ENCODE results near the gene LIPC. TPM values are rescaled to one million over a fixed set of nuclear protein-coding genes. Genes with fewer than 3 reads are reported as not detected.

The LIPC gene
- total RNA-seq, 1 experiment from 2014 or later = not detected

DNA sequence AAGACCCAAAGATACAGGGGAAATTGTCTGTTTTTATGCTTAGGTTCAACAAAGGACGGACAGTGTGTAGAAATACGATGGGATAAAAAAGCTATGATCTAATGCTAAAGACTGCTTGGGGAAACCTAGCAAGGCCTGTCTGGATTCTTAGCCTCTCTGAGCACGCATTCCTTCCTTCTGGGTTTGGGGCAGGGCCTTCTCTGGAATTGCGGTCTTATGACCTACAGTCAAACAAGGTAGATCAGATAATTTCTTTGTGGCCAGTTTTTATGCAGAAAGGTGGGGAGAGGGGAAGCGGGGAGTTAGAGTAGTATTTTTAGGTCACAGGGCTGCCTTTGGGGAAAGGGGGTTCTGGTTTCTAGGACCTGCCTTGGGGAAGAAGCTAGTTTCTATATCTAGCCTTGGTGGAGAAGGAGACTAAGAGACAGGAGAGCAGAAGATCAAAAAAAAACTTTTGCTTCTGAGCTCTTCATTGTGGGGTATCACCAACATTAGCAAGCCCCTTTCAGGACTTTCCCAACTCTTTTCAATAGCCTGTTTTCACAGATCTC, 39.1 kb upstream of the LIPC start:
- ChIA-PET CTCF (no interaction called here), POLR2A (interaction anchor here (0.9 kb wide), 1 partner anchor 10 kb away, joined by 3 read pairs; no protein-coding TSS in a partner anchor), RAD21 (ENCODE audit: low non-redundant PET in 1 of 2, low total read pairs in 2 of 2, uncharacterized antibody in 2 of 2, unreplicated experiment in 2 of 2) (no interaction called here)
- no peak overlapping the region for H3K4me3 ChIP-seq (replicated peaks in 1 of 2; ENCODE audit: low read depth in 1 of 2, low read length in 2 of 2)
- H3K27ac ChIP-seq (ENCODE audit: low read depth, low read length) = no peak overlapping the region
- no peaks in the 10 kb centered on the region for H4K20me1 ChIP-seq (ENCODE audit: insufficient read depth)
- no peaks in the 10 kb centered on the region for H3K27me3 ChIP-seq (ENCODE audit: insufficient read depth, low read length)
- ATAC-seq (no peak), DNase-seq (ENCODE audit: low read depth, low spot score) (no peak)
- no peak overlapping the region for H2AFZ ChIP-seq (ENCODE audit: low read depth, low read length, poor library complexity, severe bottlenecking)
- H3K9me2 ChIP-seq (ENCODE audit: insufficient read depth) = no peaks in the 10 kb centered on the region
- no peak overlapping the region for H3K9ac ChIP-seq (ENCODE audit: low read length)
- no TSS peak for BruUV-seq (replicated peaks)
- no peaks in the 10 kb centered on the region for H3K9me3 ChIP-seq (ENCODE audit: control insufficient read depth in 1 of 2, insufficient read depth in 1 of 2, low read depth in 1 of 2, low read length in 2 of 2)
- no peak for TF ChIP-seq ZFX (IDR thresholded peaks at IDR 0.05)
- TF ChIP-seq POLR2AphosphoS5 (IDR thresholded peaks at IDR 0.05; ENCODE audit: low read depth, low read length) = no peak
- no peak for TF ChIP-seq POLR2A (IDR thresholded peaks at IDR 0.05; ENCODE audit: borderline replicate concordance, extremely low read depth, insufficient read depth, insufficient read length)
- TF ChIP-seq SRF (IDR thresholded peaks at IDR 0.05; ENCODE audit: low read depth) = no peak
- TF ChIP-seq FOSL1 (IDR thresholded peaks at IDR 0.05; ENCODE audit: low read depth) = no peak
- no peak for TF ChIP-seq SP1 (IDR thresholded peaks at IDR 0.05; ENCODE audit: low read depth)
- TF ChIP-seq, protein P1, sequence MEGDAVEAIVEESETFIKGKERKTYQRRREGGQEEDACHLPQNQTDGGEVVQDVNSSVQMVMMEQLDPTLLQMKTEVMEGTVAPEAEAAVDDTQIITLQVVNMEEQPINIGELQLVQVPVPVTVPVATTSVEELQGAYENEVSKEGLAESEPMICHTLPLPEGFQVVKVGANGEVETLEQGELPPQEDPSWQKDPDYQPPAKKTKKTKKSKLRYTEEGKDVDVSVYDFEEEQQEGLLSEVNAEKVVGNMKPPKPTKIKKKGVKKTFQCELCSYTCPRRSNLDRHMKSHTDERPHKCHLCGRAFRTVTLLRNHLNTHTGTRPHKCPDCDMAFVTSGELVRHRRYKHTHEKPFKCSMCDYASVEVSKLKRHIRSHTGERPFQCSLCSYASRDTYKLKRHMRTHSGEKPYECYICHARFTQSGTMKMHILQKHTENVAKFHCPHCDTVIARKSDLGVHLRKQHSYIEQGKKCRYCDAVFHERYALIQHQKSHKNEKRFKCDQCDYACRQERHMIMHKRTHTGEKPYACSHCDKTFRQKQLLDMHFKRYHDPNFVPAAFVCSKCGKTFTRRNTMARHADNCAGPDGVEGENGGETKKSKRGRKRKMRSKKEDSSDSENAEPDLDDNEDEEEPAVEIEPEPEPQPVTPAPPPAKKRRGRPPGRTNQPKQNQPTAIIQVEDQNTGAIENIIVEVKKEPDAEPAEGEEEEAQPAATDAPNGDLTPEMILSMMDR (IDR thresholded peaks at IDR 0.05 in 2 of 3, conservative IDR thresholded peaks at IDR 0.05 in 1 of 3; ENCODE audit: borderline replicate concordance in 1 of 3, insufficient read depth in 1 of 3, low read depth in 2 of 3, low read length in 2 of 3) = no peak
- no peak for TF ChIP-seq SIN3A (IDR thresholded peaks at IDR 0.05; ENCODE audit: low read depth)
- TF ChIP-seq JUND (IDR thresholded peaks at IDR 0.05) = no peak
- TF ChIP-seq CBX3 (IDR thresholded peaks at IDR 0.05; ENCODE audit: low read depth) = no peak
- TF ChIP-seq, protein P2, sequence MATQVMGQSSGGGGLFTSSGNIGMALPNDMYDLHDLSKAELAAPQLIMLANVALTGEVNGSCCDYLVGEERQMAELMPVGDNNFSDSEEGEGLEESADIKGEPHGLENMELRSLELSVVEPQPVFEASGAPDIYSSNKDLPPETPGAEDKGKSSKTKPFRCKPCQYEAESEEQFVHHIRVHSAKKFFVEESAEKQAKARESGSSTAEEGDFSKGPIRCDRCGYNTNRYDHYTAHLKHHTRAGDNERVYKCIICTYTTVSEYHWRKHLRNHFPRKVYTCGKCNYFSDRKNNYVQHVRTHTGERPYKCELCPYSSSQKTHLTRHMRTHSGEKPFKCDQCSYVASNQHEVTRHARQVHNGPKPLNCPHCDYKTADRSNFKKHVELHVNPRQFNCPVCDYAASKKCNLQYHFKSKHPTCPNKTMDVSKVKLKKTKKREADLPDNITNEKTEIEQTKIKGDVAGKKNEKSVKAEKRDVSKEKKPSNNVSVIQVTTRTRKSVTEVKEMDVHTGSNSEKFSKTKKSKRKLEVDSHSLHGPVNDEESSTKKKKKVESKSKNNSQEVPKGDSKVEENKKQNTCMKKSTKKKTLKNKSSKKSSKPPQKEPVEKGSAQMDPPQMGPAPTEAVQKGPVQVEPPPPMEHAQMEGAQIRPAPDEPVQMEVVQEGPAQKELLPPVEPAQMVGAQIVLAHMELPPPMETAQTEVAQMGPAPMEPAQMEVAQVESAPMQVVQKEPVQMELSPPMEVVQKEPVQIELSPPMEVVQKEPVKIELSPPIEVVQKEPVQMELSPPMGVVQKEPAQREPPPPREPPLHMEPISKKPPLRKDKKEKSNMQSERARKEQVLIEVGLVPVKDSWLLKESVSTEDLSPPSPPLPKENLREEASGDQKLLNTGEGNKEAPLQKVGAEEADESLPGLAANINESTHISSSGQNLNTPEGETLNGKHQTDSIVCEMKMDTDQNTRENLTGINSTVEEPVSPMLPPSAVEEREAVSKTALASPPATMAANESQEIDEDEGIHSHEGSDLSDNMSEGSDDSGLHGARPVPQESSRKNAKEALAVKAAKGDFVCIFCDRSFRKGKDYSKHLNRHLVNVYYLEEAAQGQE (IDR thresholded peaks at IDR 0.05; ENCODE audit: low read depth) = no peak
- TF ChIP-seq ELF1 (IDR thresholded peaks at IDR 0.05; ENCODE audit: borderline replicate concordance, low read depth) = no peak
- no peak for TF ChIP-seq TCF7L2 (IDR thresholded peaks at IDR 0.05; ENCODE audit: borderline replicate concordance, extremely low read depth, insufficient read depth, insufficient read length)
- intact Hi-C loops (cut with micrococcal nuclease) = no loop called here
- peaks cover 0 to 10% of the 10 kb centered on the region in 2 experiments; a peak in 2 of 4 replicates for H3K4me1 ChIP-seq (ENCODE audit: control insufficient read depth in 1 of 2, insufficient read depth in 2 of 2, low read length in 2 of 2)
- no peaks in the 10 kb centered on the region for H3K79me2 ChIP-seq (ENCODE audit: insufficient read depth, low read length)
- no peak overlapping the region for H3K4me2 ChIP-seq (ENCODE audit: low read length)
- H3K36me3 ChIP-seq (ENCODE audit: control insufficient read depth in 1 of 2, insufficient read depth in 2 of 2, low read length in 2 of 2) = no peaks in the 10 kb centered on the region
